GM19025 (cell line): Measurements from ENCODE around the gene KIF26B.

Experiments used
- ATAC-seq: cut with Tn5 transposase; IDR thresholded peaks from one replicate; pipeline ENCODE4 v1.9.1; 2021; ENCODE audit warnings: mild to moderate bottlenecking, low read depth, moderate library complexity; ENCODE audit not compliant: unreplicated experiment

The KIF26B gene

GRCh38 chr1:245580651-245581050 is 425.9 kb downstream of the KIF26B start:
- no peak for ATAC-seq

GRCh38 chr1:245582026-245582425 is 427.2 kb downstream of the KIF26B start:
- ATAC-seq, result no peak

GRCh38 chr1:245583081-245583480 is 428.3 kb downstream of the KIF26B start:
- ATAC-seq, result no peak

- ATAC-seq, result no peak
These were observed 429.0 kb downstream of the KIF26B start for GRCh38 chr1:245583575-245584330.

GRCh38 chr1:245585252-245585959 is 430.6 kb downstream of the KIF26B start:
- ATAC-seq, result no peak

GRCh38 chr1:245587435-245588115 is 432.8 kb downstream of the KIF26B start:
- ATAC-seq, result no peak

- ATAC-seq, result no peak
These were observed 433.4 kb downstream of the KIF26B start for GRCh38 chr1:245588116-245588639.

GRCh38 chr1:245589316-245589715 is 434.5 kb downstream of the KIF26B start:
- no peak for ATAC-seq

GRCh38 chr1:245589906-245590305 is 435.1 kb downstream of the KIF26B start:
- ATAC-seq, result no peak

- no peak for ATAC-seq
These were observed 435.9 kb downstream of the KIF26B start for GRCh38 chr1:245590726-245591125.

GRCh38 chr1:245591346-245592188 is 436.8 kb downstream of the KIF26B start:
- no peak for ATAC-seq

GRCh38 chr1:245592189-245592460 is 437.3 kb downstream of the KIF26B start:
- ATAC-seq, result no peak

GRCh38 chr1:245598524-245599305 is 443.9 kb downstream of the KIF26B start:
- ATAC-seq, result no peak

- no peak for ATAC-seq
These were observed 444.8 kb downstream of the KIF26B start for GRCh38 chr1:245599371-245600174.

- ATAC-seq, result no peak
These were observed 445.9 kb downstream of the KIF26B start for GRCh38 chr1:245600658-245601057.

GRCh38 chr1:245603311-245603865 is 448.6 kb downstream of the KIF26B start:
- ATAC-seq, result no peak

GRCh38 chr1:245604979-245605378 is 450.2 kb downstream of the KIF26B start:
- no peak for ATAC-seq

- no peak for ATAC-seq
These were observed 450.8 kb downstream of the KIF26B start for GRCh38 chr1:245605480-245606156.
